ENCODE results near the gene LPP. TPM values are rescaled to one million over a fixed set of nuclear protein-coding genes. Genes with fewer than 3 reads are reported as not detected.

LPP gene
- polyA plus RNA-seq, 2 of the 4 experiments (the other 2 are of a cell fraction), result 11.0 to 30.8 TPM

GRCh38 chr3:188192034-188192433 lies 38.1 kb downstream of the LPP start:
- Histone ChIP-seq H3K27ac (no peak overlapping the region), H3K4me2 (no peak overlapping the region), H3K9me3 (no peaks in the 10 kb centered on the region), H3K4me1 (peaks cover 24% of the 10 kb centered on the region), H3K4me3 (no peak overlapping the region)
- ChIA-PET CTCF (no interaction called here), POLR2A (no interaction called here)
- WGBS (ENCODE audit: missing lambda C conversion rate), result 90% methylated on average over 2 of the region's 2 CpGs
- DNase-seq (ENCODE audit: low read depth in 1 of 2, low spot score in 1 of 2), result no peak
- TF ChIP-seq CEBPB (IDR thresholded peaks at IDR 0.05) (no peak), JUN (IDR thresholded peaks at IDR 0.05) (no peak), HOXB5 (CRISPR knock-in tag; IDR thresholded peaks at IDR 0.05) (no peak), FOSL2 (IDR thresholded peaks at IDR 0.05) (no peak), FOSL2 (CRISPR knock-in tag; IDR thresholded peaks at IDR 0.05) (no peak), ZNF302 (CRISPR knock-in tag; IDR thresholded peaks at IDR 0.05) (no peak), ESRRA (IDR thresholded peaks at IDR 0.05; ENCODE audit: borderline replicate concordance, low read length) (no peak), KDM5A (IDR thresholded peaks at IDR 0.05) (no peak), JUNB (IDR thresholded peaks at IDR 0.05) (no peak), HEYL (CRISPR knock-in tag; IDR thresholded peaks at IDR 0.05) (no peak), RNF2 (IDR thresholded peaks at IDR 0.05; ENCODE audit: borderline replicate concordance, low read depth) (no peak), HMGXB4 (CRISPR knock-in tag; IDR thresholded peaks at IDR 0.05; ENCODE audit: borderline replicate concordance) (no peak), PBX3 (IDR thresholded peaks at IDR 0.05) (no peak), MYC (IDR thresholded peaks at IDR 0.05; ENCODE audit: borderline replicate concordance, low read length) (no peak)
- FAIRE-seq, result no peak
- ATAC-seq, result no peak

- Histone ChIP-seq H3K4me2 (no peak overlapping the region), H3K27ac (no peak overlapping the region), H3K9me3 (no peaks in the 10 kb centered on the region), H3K4me3 (no peak overlapping the region), H3K4me1 (peaks cover 23% of the 10 kb centered on the region)
- FAIRE-seq (no peak), ATAC-seq (no peak), DNase-seq (ENCODE audit: low read depth in 1 of 2, low spot score in 1 of 2) (no peak)
- no peak for TF ChIP-seq EP300 (IDR thresholded peaks at IDR 0.05)
- TF ChIP-seq TFCP2L1 (CRISPR knock-in tag; IDR thresholded peaks at IDR 0.05), result no peak
- no peak for TF ChIP-seq ZC3H11A (IDR thresholded peaks at IDR 0.05)
- no peak for TF ChIP-seq TP53 (CRISPR knock-in tag; IDR thresholded peaks at IDR 0.05)
- no peak for TF ChIP-seq NPAS2 (CRISPR knock-in tag; IDR thresholded peaks at IDR 0.05; ENCODE audit: borderline replicate concordance)
- TF ChIP-seq CHD2 (IDR thresholded peaks at IDR 0.05; ENCODE audit: low read length, partially characterized antibody), result no peak
- TF ChIP-seq EHF (CRISPR knock-in tag; IDR thresholded peaks at IDR 0.05), result no peak
- no peak for TF ChIP-seq EHMT2 (IDR thresholded peaks at IDR 0.05; ENCODE audit: low read depth)
- WGBS (ENCODE audit: missing lambda C conversion rate), result 91% methylated on average over 2 of the region's 2 CpGs
- CTCF ChIA-PET, result interaction anchor here (1.0 kb wide), 1 partner anchor 8 kb away, joined by 3 read pairs; no protein-coding TSS in a partner anchor
- POLR2A ChIA-PET, result no interaction called here
Measured at GRCh38 chr3:188194332-188194731, 40.4 kb downstream of the LPP start.

- TF ChIP-seq CTCF (IDR thresholded peaks at IDR 0.05) (no peak), CBX8 (IDR thresholded peaks at IDR 0.05) (no peak), KDM5A (IDR thresholded peaks at IDR 0.05) (no peak), RAD21 (conservative IDR thresholded peaks at IDR 0.05 in 1 of 2, IDR thresholded peaks at IDR 0.05 in 1 of 2) (no peak), EHMT2 (IDR thresholded peaks at IDR 0.05; ENCODE audit: low read depth) (no peak), EP300 (IDR thresholded peaks at IDR 0.05) (no peak), NPAS2 (CRISPR knock-in tag; IDR thresholded peaks at IDR 0.05; ENCODE audit: borderline replicate concordance) (no peak), ZC3H11A (IDR thresholded peaks at IDR 0.05) (no peak), NR3C1 (IDR thresholded peaks at IDR 0.05) (no peak)
- no peak overlapping the region for H3K4me2 ChIP-seq
- peaks cover 26% of the 10 kb centered on the region for H3K4me1 ChIP-seq
- no peak overlapping the region for H3K4me3 ChIP-seq
- no peaks in the 10 kb centered on the region for H3K9me3 ChIP-seq
- ChIA-PET POLR2A (no interaction called here), CTCF (interaction anchor here (0.6 to 2.2 kb wide), 2 partner anchors 15 to 1623 kb away, joined by 3 to 5 read pairs; no protein-coding TSS in a partner anchor)
- FAIRE-seq, result no peak
- no peak overlapping the region for H3K27ac ChIP-seq
- ATAC-seq, result no peak
- no peak for DNase-seq (ENCODE audit: low read depth in 1 of 2, low spot score in 1 of 2)
- WGBS (ENCODE audit: missing lambda C conversion rate), result 97% methylated on average over 6 of the region's 6 CpGs
Measured at GRCh38 chr3:188196232-188196990, 42.5 kb downstream of the LPP start.
